ENCODE results near the gene SIM1. TPM values are rescaled to one million over a fixed set of nuclear protein-coding genes. Genes with fewer than 3 reads are reported as not detected.
"Not testable (repeated sequence)": the region's sequence is repeated elsewhere in the genome, so short reads cannot be mapped to it uniquely, and the experiment has no call there.

Gene SIM1
- total RNA-seq, 1 donor from 2014 or later, result not detected

DNA sequence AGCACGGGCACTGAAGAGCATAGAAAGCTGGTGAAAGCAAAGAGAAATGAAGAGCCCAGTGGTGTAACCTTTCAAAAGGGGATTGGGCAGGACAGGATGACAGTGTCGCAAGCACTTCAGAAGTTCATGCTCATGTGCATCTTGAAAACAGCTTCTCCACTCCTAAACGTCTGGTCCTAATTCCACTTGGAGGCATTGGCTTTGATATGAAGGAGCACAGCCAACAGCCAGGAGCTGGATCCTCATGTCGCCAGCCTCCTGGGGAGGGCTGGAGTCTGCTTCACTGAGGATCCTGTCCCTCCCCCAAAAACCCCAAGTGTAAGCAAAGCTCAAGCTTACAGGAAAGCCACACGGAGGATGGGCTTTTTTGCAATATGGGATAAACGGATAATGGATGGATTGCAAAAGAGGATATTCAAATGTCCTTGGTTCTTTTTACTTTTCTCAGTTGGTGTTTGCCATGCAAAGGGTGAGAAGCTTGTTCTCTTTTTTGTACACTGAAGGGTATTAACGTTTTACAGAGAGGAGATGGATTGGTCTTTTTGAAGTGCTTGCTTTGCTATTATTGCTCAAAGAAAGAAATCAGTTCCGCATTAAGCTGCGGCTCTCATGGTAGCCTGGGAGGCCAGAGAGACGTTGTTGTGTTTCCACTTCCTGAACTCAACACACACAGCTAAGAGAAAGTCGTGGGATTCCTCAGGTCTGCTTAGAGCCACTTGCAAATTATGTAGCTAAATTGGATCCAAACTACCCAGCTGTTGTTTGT lies 92.2 kb downstream of the SIM1 start:
- ATAC-seq (no peak), DNase-seq (no peak)
- intact Hi-C loops (cut with micrococcal nuclease), result no loop called here

DNA sequence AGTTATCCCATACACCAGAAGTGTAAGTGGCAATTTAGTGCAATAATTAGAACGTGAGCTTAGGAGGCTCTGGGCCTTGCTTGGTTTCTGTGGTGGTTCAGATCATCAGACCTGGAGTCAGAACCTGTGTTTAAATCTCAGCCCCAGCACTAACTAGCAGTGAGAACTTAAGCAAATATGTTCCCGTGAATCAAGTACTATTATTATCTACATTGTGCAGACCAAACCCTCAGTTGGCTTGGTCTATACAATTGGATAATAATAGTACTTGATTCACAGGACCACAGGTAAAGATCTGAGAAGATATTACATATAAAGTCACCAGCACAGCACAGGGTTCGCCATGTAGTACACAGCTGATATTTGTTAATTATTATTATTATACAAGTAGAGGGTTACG lies 93.1 kb downstream of the SIM1 start:
- intact Hi-C loops (cut with micrococcal nuclease), result no loop called here
- no peak for DNase-seq
- ATAC-seq, result no peak

DNA sequence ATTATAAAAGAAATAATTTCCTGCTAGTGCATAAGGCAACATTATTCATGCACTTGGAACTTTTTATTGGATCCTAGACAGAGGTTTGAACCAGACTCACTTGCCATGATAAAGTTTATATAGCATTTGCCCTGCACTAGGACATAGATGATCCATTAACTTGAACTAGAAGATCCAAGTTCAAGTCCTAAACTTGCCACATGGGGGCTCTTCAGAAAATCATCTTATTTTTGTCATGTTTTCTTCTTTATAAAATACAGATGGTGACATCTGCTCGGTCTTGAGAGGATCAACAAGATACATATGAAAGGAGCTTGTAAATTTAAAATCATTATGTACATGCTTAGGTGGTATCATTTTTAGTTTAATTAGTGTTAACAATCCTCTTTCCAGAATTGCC lies 94.5 kb downstream of the SIM1 start:
- ATAC-seq, result no peak
- no peak for DNase-seq
- intact Hi-C loops (cut with micrococcal nuclease), result no loop called here

DNA sequence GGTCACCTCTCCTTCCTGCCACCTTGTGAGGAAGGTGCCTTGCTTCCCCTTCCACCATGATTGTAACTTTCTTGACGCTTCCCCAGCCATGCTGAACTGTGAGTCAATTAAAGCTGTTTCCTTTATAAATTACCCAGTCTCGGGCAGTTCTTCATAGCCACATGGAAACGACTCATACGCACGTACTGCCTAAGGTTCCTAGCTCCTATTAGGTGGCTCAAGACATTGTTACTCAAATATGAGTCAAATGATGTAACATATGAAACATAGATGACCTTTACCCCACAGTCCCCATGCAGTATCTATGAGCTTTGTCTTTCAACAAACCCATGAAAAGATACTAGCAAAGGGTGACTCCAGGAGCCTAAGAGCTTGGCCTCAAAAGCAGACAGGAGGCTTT lies 98.3 kb downstream of the SIM1 start:
- DNase-seq (no peak), ATAC-seq (no peak)
- intact Hi-C loops (cut with micrococcal nuclease), result no loop called here

DNA sequence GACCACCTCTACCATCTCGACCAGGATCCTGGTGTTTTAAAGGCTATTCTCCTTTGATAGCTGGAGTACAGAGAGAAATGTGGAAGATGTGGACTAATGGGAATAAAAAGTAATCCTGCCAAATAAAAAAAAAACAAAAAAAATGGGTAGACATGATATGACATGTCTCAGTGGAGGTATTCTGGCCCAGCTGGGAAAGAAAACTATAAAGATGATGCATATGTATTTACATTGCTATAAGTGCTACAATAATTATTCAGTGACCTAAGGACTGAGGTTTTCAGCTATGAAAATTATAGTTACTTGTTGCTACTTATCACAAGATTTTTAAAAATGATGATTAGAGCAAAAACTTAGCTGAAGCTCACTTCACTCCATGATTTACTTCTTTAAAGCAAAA lies 101.1 kb downstream of the SIM1 start:
- DNase-seq (no peak), ATAC-seq (no peak)
- intact Hi-C loops (cut with micrococcal nuclease), result no loop called here

DNA sequence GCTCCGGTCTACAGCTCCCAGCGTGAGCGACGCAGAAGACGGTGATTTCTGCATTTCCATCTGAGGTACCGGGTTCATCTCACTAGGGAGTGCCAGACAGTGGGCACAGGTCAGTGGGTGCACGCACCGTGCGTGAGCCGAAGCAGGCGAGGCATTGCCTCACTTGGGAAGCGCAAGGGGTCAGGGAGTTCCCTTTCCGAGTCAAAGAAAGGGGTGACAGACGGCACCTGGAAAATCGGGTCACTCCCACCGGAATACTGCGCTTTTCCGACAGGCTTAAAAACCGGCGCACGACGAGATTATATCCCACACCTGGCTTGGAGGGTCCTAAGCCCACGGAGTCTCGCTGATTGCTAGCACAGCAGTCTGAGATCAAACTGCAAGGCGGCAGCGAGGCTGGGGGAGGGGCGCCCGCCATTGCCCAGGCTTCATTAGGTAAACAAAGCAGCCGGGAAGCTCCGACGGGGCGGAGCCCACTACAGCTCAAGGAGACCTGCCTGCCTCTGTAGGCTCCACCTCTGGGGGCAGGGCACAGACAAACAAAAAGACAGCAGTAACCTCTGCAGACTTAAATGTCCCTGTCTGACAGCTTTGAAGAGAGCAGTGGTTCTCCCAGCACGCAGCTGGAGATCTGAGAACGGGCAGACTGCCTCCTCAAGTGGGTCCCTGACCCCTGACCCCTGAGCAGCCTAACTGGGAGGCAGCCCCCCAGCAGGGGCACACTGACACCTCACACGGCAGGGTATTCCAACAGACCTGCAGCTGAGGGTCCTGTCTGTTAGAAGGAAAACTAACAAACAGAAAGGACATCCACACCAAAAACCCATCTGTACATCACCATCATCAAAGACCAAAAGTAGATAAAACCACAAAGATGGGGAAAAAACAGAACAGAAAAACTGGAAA lies 109.7 kb downstream of the SIM1 start:
- DNase-seq; intact Hi-C loops (cut with micrococcal nuclease); ATAC-seq: not testable (repeated sequence)

DNA sequence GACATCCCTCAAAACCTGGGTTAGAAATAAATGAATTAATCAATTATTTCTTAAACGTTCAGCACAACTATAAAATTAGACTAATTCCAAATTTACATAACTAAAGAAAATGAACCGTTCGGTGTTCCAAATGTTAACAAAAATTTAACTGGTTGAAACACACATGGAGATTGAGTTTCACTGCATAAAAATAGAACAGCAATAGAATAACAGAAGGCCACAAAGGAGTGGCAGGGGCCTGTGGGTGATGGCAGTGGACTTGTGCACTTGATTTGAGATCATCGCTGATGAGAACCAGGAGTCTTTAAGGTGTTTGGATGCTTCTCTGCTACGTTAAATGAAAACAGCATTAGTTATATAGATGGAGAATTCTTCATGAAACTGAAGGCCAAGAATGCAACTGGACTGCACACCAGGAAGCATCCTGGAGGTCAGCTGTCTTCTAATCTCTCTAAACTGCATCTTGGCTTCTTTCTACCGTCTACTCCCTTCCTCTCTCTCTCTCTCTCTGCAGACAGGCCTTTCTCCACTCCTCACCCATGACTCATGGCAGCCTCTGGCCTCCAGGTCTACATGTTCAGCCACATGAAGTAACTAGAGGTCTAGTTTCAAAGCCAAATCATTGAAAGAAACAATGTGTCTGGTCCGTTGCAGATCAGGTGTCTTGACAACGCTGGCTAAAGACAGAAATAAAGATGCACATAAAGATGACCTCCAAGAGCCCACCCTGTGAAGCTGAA lies 111.3 kb downstream of the SIM1 start:
- intact Hi-C loops (cut with micrococcal nuclease), result no loop called here
- no peak for DNase-seq
- no peak for ATAC-seq

DNA sequence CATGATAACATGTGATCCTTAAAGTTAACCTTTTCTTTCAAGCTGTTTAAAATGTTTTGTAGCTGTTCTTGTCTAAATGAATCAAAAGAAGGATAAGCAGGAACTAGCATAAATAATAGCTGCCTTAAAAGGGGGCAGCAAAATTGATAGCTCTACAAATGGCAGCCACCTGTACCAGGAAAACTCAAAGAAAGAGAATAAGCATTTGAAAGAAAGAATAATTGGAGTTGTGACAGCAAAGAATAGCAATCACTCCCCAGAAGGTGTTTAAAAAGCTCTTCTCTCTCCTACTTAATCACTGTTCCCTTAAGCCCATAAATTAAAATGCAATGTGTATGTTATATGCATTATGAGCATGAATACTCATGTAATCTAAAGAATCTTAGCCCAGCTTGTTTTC lies 114.6 kb downstream of the SIM1 start:
- intact Hi-C loops (cut with micrococcal nuclease), result no loop called here
- ATAC-seq (no peak), DNase-seq (no peak)

DNA sequence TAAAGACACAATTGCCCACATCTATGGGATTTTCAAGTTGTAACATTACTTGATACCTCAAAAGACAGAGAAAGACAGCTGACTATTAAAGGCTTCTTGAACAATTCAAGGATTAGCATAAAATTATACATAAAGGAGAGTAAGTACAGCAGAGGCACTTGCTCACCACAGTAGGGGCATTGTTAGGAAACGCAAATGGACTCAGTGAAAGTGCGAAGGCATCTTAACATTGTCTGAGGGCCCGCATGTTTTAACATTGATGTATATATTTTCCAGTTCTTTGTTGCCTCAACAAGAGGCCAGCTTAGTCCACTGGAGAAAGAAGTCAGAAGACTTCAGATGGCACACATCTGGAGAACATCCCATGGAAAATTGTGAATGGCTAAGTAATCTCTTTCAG lies 115.4 kb downstream of the SIM1 start:
- intact Hi-C loops (cut with micrococcal nuclease), result no loop called here
- ATAC-seq, result no peak
- DNase-seq, result no peak

DNA sequence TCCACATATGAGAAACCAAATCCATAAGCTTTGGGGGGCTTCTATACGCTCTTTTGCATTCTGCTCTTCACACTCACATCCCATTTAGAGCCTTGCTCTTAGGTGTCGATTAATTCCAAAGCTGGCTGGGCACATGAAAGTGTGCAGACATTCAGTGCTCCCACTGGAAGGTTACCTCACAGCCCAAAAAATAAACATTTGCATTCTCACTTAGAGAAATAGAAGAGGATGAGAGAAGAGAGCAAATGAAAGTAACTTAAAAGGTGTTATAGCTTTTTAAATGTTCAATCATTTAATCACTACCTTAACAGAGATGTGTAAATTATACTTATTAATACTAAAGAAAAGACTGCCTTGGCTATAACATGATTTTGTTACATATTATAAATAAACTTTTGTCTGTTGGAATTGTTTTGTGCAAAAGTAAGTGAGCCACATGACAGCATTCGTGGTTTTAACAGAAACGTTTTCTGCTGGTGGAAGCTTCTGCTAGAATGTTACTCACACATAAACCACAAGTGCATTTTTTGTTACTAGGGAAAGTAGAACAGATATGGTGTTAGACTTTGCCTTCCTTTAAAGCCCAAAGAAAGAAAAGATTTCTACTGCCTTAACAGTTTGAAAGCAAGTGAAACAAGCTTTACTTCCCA lies 116.7 kb downstream of the SIM1 start:
- intact Hi-C loops (cut with micrococcal nuclease), result no loop called here
- no peak for DNase-seq
- ATAC-seq, result no peak

DNA sequence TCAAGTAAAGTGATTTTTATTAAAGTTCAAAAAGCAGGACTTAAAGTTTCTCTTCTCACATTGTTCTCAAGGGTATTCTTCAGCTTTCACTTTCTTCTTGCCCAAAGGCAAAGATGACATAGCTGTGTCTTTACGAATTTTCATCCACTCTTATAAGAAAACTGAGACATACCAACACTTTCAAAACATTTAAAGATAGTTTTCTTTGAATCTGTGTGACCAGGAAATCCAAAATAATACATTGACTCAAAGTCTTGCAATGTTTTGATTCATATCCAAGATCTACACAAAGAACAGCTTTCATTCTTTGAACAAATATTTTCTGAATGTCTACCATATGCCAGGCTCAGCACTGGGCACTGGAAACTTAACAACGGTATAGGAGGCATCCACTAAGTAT lies 117.9 kb downstream of the SIM1 start:
- DNase-seq (no peak), ATAC-seq (no peak)
- intact Hi-C loops (cut with micrococcal nuclease), result no loop called here

DNA sequence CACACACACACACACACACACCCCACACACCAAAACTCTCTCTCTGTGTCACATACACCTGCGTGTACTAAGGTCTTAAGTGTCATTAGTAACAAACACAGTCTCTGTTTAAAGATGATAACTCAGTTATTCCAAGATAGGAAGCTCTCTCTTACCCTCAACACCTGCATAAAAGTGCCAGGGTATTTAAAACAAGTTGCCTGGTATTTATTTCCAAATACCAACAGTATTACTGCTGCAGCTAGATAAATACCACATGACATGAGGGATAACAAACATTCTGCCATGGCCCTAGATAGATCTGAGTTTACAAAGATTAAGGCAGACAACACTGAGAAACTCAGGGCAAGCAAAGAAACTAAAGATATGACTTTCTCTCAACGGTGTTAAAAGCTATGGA lies 118.5 kb downstream of the SIM1 start:
- no peak for ATAC-seq
- DNase-seq, result no peak
- intact Hi-C loops (cut with micrococcal nuclease), result no loop called here

DNA sequence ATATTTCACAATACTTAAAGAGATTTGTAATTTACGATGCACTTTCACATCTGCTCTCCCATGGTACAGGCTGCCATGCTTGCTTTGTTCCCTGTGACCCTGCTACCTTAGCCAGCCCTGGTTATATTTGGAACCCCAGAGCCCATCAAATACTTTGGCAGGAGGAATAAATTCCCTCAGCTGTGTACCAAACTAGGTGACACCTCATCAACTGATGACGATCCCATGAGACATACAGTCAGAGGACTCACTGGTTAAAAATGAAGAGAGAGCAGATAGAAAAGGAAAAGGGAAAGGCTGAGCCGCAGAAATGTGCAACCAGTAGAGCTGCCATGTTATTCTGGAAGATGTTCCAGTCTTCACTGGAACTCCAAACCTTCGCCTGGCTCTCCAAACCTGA lies 120.0 kb downstream of the SIM1 start:
- intact Hi-C loops (cut with micrococcal nuclease), result no loop called here
- DNase-seq, result no peak
- no peak for ATAC-seq

DNA sequence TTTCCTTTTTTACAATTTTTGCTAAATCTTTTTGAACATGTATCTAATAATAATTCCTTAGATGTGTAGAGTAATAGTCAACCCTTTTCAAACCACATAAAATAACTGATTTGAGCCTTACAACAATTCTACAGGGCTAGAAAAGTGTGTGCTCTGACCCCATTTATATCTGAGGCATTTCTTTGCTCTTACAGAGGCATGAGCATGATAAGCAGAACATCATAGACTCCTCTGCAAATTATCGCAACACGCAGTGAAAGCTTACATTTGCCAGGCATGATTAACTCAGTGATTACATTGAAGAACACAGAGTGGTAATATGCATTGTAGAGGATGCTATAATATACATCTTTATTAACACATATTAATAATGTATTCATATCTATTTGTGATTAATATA lies 120.4 kb downstream of the SIM1 start:
- intact Hi-C loops (cut with micrococcal nuclease), result no loop called here
- ATAC-seq, result no peak
- no peak for DNase-seq

DNA sequence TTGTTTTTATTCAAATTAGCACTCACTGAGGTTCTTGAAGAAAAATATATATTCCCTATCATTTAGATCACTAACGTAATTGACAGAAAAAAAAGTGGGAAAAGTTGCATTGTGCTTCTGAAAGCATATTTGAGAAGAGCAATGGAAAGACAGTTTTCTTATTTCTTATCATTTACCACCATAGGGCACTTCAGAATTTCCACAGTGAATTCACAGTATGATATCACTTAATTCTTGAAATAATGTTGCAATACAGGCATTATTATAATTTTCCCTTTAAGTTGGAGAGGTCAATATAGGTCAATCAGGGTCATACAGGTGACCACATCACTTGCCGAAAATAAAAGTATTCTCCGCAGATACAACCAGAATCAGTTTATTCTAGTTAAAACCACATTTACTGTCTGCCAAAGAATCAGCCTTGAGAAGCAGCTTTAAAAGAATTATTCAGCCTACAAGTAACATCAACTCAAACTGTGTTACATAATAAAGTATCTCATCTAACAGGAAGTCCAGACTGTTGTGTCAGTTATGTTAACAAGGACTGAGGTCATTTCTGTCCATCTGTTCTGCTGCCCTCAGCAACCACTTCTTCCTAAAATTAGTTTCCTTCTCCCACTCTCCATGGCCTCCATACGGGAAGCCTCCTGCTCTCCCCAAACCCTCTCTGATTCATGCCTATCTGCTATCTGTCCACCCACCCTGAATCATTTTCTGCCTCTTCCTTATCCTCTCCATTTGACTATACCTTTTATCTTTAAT lies 121.2 kb downstream of the SIM1 start:
- DNase-seq (no peak), ATAC-seq (peak; percentile 47)
- intact Hi-C loops (cut with micrococcal nuclease), result no loop called here

DNA sequence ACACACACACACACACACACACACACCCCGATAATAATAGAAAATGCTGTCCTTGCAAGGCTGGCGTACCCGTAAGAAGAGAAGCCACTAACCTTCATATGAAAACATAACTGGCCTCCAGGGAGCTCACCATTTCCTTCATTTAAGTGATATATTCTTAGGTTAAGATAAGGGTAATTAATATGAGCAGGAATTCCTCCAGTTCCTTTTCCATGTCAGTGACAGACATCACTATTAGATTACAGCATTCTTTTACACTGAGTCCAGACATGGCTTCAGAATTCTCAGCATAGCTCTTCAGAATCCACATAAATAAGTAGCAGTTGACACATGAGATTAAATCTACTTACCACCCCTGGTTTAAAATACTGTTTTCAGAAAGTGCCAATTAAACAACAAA lies 121.9 kb downstream of the SIM1 start:
- DNase-seq (no peak), ATAC-seq (no peak)
- intact Hi-C loops (cut with micrococcal nuclease), result no loop called here

DNA sequence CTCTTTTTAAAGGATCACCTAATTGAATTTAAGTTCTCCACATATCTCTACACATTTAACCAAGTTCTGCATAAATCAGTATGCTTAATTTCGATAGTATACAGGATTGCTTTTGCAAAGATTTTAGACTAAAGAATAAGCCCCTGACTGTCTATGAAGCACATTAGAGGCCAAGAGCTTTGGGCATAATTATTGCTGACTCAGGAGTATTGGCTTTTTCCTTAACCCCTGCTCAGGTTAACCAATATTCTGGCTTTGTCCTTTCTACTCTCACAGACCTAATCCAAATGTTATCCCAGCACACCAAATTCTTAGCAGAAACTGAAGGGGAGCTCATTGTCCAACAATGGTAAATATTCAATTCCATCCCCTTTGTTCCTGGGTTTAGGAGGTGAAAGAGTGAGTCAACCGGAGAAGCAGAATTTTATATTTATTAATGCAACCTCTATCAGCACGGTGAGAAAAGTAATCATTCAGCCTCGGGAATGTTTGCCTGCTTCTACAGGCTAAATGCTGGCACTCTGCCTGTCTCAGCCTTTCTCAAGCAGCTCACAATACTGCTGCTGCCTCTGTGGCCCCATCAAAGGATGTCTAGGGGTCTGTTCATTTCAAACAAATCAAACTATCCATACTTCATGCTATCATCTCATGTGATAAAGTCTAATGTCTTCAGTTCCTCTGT lies 125.0 kb downstream of the SIM1 start:
- DNase-seq (no peak), ATAC-seq (no peak)
- intact Hi-C loops (cut with micrococcal nuclease), result no loop called here

DNA sequence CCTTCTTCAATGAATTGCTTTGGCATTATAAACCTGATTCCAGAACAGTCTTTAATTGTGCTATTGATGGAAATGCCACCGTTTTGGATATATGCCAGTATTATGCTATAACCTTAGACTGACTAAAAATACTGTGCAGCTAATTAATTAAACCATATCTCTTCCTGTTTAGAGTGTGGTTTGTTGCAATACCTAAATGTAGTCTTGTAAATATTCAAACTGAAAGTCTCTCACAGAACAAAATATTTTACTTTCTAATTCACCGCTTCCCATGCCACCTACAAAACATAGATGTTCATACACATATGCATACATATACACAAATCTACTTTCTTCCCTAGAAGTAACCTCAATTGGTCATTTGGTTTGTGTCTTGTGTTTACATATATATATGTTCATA lies 126.6 kb downstream of the SIM1 start:
- ATAC-seq (no peak), DNase-seq (no peak)
- intact Hi-C loops (cut with micrococcal nuclease), result no loop called here
